Gastroesophageal sphincter (tissue), 4 donors: ENCODE results near the gene SNCAIP. TPM values are rescaled to one million over a fixed set of nuclear protein-coding genes. Genes with fewer than 3 reads are reported as not detected.
"Not testable (repeated sequence)": the region's sequence is repeated elsewhere in the genome, so short reads cannot be mapped to it uniquely, and the experiment has no call there.

Experiments
- ATAC-seq: fragments of 150-250 bp; one replicate; pipeline ENCODE4 v1.9.1; 2016; ENCODE audit warnings: mild to moderate bottlenecking, moderate library complexity
- H3K27ac ChIP-seq, 4 donors: fragments of 200-600 bp; sonication (generic) in 3 of 4; 1 replicate in 3 of 4; 2 replicates in 1 of 4; pipeline ENCODE4 v1.5.1; 2016 to 2019
- H3K27me3 ChIP-seq: fragments of 200-600 bp; sonication (generic); one replicate; pipeline ENCODE4 v1.5.1; 2019
- H3K36me3 ChIP-seq, 2 donors: fragments of 200-600 bp; sonication (generic); one replicate each; pipeline ENCODE4 v1.5.1; 2019; ENCODE audit warnings: control low read depth in 1 of 2
- H3K4me1 ChIP-seq, 3 donors: fragments of 200-600 bp; sonication (generic); 1 replicate in 2 of 3; 2 replicates in 1 of 3; pipeline ENCODE4 v1.5.1; 2016 to 2019; ENCODE audit warnings: control low read depth in 2 of 3
- H3K4me3 ChIP-seq, 2 donors: fragments of 200-600 bp; sonication (generic); one replicate each; pipeline ENCODE4 v1.5.1; 2019; ENCODE audit warnings: mild to moderate bottlenecking in 1 of 2, moderate library complexity in 1 of 2
- H3K9me3 ChIP-seq, 3 donors: fragments of 200-600 bp; sonication (generic); one replicate each; pipeline ENCODE4 v1.5.1; 2017 to 2019; ENCODE audit warnings: control low read depth in 2 of 3
- EP300 ChIP-seq: sonication (generic); formaldehyde crosslinking; IDR thresholded peaks from one replicate; pipeline ENCODE4 v1.6.1; 2017; ENCODE audit warnings: antibody characterized with exemption, mild to moderate bottlenecking
- POLR2A ChIP-seq, 2 donors: fragments of 450-650 bp; IDR thresholded peaks; one replicate each; pipeline ENCODE4 v1.6.1; 2017; ENCODE audit warnings: antibody characterized with exemption in 2 of 2, mild to moderate bottlenecking in 2 of 2, moderate library complexity in 1 of 2
- POLR2AphosphoS5 ChIP-seq: sonication (generic); formaldehyde crosslinking; IDR thresholded peaks from one replicate; pipeline ENCODE4 v1.6.1; 2017; ENCODE audit warnings: antibody characterized with exemption
- WGBS, 2 donors: methylation state at CpG; one replicate each; pipeline ENCODE4 v1.1.5; 2018; ENCODE audit warnings: low coverage in 1 of 2; 5-methylcytosine and 5-hydroxymethylcytosine counted together
- total RNA-seq, 4 donors: library from RNA; depleted of rRNA; stranded (reverse); fragments of >200 nt; gene quantifications; one replicate each; pipeline ENCODE4 v1.1.0, GENCODE V29; 2016
- TF ChIP-seq, protein P1 (sequence below), 4 experiments: fragments of 200-600 bp in 2 of 4; fragments of 450-650 bp in 2 of 4; sonication (generic) in 1 of 4; IDR thresholded peaks; one replicate each; pipeline ENCODE4 v1.5.1; 2017 to 2019; ENCODE audit warnings: antibody characterized with exemption in 4 of 4, mild to moderate bottlenecking in 2 of 4, moderate library complexity in 2 of 4

The SNCAIP gene
- total RNA-seq, 4 donors from 2014 or later: 1.1 to 2.9 (median 1.9) TPM

DNA sequence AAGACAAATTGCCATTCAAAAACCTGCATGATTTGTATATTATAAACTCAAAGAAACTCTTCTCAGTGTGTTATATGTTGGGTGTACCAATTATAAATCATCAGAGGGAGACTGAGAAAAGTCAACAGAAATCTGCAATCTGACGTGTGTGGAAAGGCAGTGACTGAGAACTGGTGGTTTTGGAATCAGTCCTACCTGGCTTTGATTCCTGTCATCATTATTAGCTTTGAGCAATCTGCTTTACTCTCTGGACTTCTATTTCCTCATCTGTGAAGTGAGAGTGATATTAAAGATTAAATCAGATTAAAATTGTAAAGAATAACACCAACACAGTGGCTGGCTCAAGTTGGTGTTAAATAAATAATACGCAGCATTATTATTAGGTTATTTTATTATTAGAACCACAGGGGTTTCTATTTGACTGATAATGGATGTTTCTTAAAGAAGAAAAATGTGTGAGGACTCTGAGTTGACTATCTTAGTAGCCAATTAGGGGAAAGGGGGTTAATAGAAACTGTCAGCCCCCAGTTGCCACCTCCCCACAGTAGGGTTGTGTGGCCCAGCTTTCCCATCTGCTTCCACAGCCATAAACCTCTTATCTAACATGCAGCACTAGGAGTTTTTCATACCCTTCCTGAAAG lies 59.6 kb downstream of the SNCAIP start:
- peaks cover 0 to 16% (median 0%) of the 10 kb centered on the region in 3 donors for H3K4me1 ChIP-seq
- H3K9me3 ChIP-seq: no peaks in the 10 kb centered on the region
- H3K4me3 ChIP-seq: no peak overlapping the region
- TF ChIP-seq POLR2A (IDR thresholded peaks at IDR 0.05): no peak
- WGBS, 2 donors: 56 to 88% methylated on average over 2 of the region's 2 CpGs
- H3K36me3 ChIP-seq: no peaks in the 10 kb centered on the region
- no peaks in the 10 kb centered on the region for H3K27me3 ChIP-seq
- ATAC-seq: no peak
- H3K27ac ChIP-seq: no peak overlapping the region

DNA sequence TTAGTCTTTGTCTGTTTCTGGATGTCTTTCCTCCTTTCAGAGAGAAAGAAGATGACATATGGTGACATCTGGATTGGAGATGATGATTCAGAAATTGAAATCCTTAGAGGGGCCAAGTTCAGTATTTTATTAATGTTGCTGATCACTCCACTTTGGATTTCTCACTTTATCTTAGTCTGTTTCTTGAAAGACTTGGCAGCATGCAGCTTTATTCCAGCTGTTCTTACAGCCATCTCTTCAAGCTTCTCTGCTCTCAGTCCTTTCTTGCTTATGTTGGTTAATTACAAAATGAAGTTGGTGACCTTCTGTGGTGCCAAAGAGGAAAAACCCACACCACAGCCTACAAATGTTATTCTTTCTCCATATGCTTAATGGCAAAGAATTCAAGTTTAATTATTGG lies 62.1 kb downstream of the SNCAIP start:
- Histone ChIP-seq H3K4me1 (peaks cover 0 to 13% (median 0%) of the 10 kb centered on the region in 3 donors), H3K4me3 (no peak overlapping the region), H3K27ac (no peak overlapping the region), H3K27me3 (no peaks in the 10 kb centered on the region), H3K36me3 (no peaks in the 10 kb centered on the region), H3K9me3 (no peaks in the 10 kb centered on the region)
- ATAC-seq: no peak
- no peak for TF ChIP-seq POLR2A (IDR thresholded peaks at IDR 0.05)
- no peak for TF ChIP-seq EP300
- TF ChIP-seq, protein P1, sequence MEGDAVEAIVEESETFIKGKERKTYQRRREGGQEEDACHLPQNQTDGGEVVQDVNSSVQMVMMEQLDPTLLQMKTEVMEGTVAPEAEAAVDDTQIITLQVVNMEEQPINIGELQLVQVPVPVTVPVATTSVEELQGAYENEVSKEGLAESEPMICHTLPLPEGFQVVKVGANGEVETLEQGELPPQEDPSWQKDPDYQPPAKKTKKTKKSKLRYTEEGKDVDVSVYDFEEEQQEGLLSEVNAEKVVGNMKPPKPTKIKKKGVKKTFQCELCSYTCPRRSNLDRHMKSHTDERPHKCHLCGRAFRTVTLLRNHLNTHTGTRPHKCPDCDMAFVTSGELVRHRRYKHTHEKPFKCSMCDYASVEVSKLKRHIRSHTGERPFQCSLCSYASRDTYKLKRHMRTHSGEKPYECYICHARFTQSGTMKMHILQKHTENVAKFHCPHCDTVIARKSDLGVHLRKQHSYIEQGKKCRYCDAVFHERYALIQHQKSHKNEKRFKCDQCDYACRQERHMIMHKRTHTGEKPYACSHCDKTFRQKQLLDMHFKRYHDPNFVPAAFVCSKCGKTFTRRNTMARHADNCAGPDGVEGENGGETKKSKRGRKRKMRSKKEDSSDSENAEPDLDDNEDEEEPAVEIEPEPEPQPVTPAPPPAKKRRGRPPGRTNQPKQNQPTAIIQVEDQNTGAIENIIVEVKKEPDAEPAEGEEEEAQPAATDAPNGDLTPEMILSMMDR (IDR thresholded peaks at IDR 0.05): no peak
- no peak for TF ChIP-seq POLR2AphosphoS5

DNA sequence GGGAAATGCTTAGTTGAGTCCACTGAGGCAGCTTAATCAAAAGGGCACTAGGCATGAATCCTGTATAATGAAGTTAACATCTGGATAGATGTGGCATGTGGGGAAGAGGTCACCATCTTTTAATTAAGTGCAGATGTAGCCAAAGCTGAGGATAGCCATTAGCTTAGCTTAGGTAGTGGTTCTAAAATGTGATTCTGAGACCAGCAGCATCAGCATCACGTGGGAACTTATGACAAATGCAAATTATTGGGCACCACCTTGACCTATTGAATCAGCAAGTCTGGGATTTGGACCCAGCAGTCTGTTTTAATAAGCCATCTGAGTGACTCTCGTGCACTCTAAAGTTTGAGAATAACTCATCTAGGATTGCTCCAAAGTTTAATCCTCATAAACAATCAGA lies 63.8 kb downstream of the SNCAIP start:
- no peak for ATAC-seq

DNA sequence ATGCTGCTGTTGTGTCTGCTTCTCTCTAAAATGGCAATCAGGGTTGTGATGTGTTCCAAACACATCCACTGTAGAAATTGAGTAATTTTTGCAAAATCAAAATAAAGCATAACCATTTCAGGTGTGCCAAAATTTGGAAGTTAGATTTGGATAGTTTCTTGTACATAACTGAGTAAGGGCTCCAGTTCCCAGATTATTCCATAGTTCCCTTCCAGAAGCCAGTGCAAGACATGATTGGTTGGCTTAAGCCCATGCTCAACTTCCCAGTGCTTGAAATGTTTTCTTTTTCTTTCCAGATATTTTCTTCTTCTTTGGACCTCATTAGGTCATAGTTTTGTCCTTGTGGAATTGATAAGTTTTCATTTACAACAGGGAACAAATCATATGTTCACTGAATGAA lies 64.2 kb downstream of the SNCAIP start:
- Histone ChIP-seq H3K36me3 (no peaks in the 10 kb centered on the region), H3K27me3 (no peaks in the 10 kb centered on the region), H3K27ac (no peak overlapping the region), H3K4me3 (no peak overlapping the region), H3K4me1 (peaks cover 0 to 7% (median 0%) of the 10 kb centered on the region in 3 donors), H3K9me3 (no peaks in the 10 kb centered on the region)
- no peak for ATAC-seq
- TF ChIP-seq, protein P1 (IDR thresholded peaks at IDR 0.05): no peak
- TF ChIP-seq EP300 (no peak), POLR2AphosphoS5 (no peak), POLR2A (IDR thresholded peaks at IDR 0.05) (no peak)

More for the DNA sequence above, 63.8 kb downstream of the SNCAIP start:
- TF ChIP-seq POLR2A (IDR thresholded peaks at IDR 0.05) (no peak), EP300 (no peak), POLR2AphosphoS5 (no peak)
- TF ChIP-seq, protein P1 (IDR thresholded peaks at IDR 0.05): no peak
- no peaks in the 10 kb centered on the region for H3K27me3 ChIP-seq
- H3K36me3 ChIP-seq: no peaks in the 10 kb centered on the region
- H3K4me3 ChIP-seq: no peak overlapping the region
- no peaks in the 10 kb centered on the region for H3K9me3 ChIP-seq
- 50 to 62% methylated on average over 2 of the region's 2 CpGs for WGBS, 2 donors
- H3K4me1 ChIP-seq: peaks cover 0 to 7% (median 0%) of the 10 kb centered on the region in 3 donors
- no peak overlapping the region for H3K27ac ChIP-seq

DNA sequence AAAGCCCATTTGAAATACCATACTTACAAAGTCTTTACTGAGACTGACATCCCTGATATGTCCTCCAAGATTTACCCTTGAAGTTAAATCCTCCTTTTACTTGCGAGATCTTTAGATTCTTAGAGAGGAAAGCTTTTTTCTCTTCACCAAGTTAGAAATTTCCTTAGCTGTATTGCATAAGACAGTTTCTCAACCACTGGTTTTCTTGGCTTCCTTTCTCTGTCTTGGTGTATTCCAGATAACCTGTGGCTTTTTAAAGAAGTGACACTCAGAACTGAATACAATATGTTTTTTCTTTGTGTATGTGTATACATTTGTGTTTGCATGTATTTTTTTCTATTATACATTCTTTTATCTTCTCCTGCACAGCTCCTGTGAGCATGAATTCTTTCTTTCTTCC lies 65.0 kb downstream of the SNCAIP start:
- WGBS, 2 donors: 77 to 86% methylated on average over 1 of the region's 1 CpG
- no peak overlapping the region for H3K4me3 ChIP-seq
- no peak for TF ChIP-seq EP300
- TF ChIP-seq, protein P1 (IDR thresholded peaks at IDR 0.05): no peak
- no peak for TF ChIP-seq POLR2A (IDR thresholded peaks at IDR 0.05)
- TF ChIP-seq POLR2AphosphoS5: no peak
- no peaks in the 10 kb centered on the region for H3K36me3 ChIP-seq
- H3K27ac ChIP-seq: no peak overlapping the region
- H3K27me3 ChIP-seq: no peaks in the 10 kb centered on the region
- ATAC-seq: no peak
- H3K9me3 ChIP-seq: no peaks in the 10 kb centered on the region
- H3K4me1 ChIP-seq: peaks cover 0 to 7% (median 0%) of the 10 kb centered on the region in 3 donors

DNA sequence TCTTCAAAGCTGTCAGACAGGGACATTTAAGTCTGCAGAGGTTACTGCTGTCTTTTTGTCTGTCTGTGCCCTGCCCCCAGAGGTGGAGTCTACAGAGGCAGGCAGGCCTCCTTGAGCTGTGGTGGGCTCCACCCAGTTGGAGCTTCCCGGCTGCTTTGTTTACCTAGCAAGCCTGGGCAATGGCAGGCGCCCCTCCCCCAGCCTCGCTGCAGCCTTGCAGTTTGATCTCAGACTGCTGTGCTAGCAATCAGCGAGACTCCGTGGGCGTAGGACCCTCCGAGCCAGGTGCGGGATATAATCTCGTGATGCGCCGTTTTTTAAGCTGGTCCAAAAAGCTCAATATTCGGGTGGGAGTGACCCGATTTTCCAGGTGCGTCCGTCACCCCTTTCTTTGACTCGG lies 70.9 kb downstream of the SNCAIP start:
- 100% methylated on average over 1 of the region's 16 CpGs; no CpG with 5 or more reads in 1 of the 2 donors for WGBS, 2 donors
- H3K27ac ChIP-seq: not testable (repeated sequence)

More for the DNA sequence above, 70.9 kb downstream of the SNCAIP start:
- not testable (repeated sequence) for ATAC-seq, H3K4me1 ChIP-seq, H3K9me3 ChIP-seq, H3K36me3 ChIP-seq, H3K4me3 ChIP-seq, H3K27me3 ChIP-seq
